Neural cell (in vitro differentiated cells): ENCODE results near the gene RGS14. TPM values are rescaled to one million over a fixed set of nuclear protein-coding genes. Genes with fewer than 3 reads are reported as not detected.

Experiments
- H2AFZ ChIP-seq: fragments of 200-600, 300-800 bp; sonication (generic), shearing (Covaris generic); 2 replicates; pipeline ENCODE4 v1.6.0; 2014; ENCODE audit warnings: low read depth, mild to moderate bottlenecking, antibody characterized with exemption, low read length, moderate library complexity
- H3F3A ChIP-seq: fragments of 200-600 bp; shearing (Covaris generic); 2 replicates; pipeline ENCODE4 v1.6.1; 2016; ENCODE audit warnings: mild to moderate bottlenecking, moderate library complexity, mixed read lengths, antibody characterized with exemption, low read length; ENCODE audit not compliant: insufficient read depth, poor library complexity, severe bottlenecking
- H3K27ac ChIP-seq: fragments of 200-600, 300-800 bp; sonication (generic), shearing (Covaris generic); 2 replicates; pipeline ENCODE4 v1.5.1; 2014; ENCODE audit warnings: mild to moderate bottlenecking, low read length, moderate library complexity
- H3K27me3 ChIP-seq: fragments of 300-800, 200-600 bp; sonication (generic), shearing (Covaris generic); 2 replicates; pipeline ENCODE4 v1.6.0; 2014; ENCODE audit warnings: mild to moderate bottlenecking, low read depth, low read length, moderate library complexity; ENCODE audit not compliant: insufficient read depth
- H3K36me3 ChIP-seq: fragments of 300-800, 200-600 bp; sonication (generic), shearing (Covaris generic); 2 replicates; pipeline ENCODE4 v1.5.1; 2014; ENCODE audit warnings: mild to moderate bottlenecking, antibody characterized with exemption, low read length, moderate library complexity; ENCODE audit not compliant: insufficient read depth
- H3K4me2 ChIP-seq: fragments of 300-800, 200-600 bp; sonication (generic), shearing (Covaris generic); 2 replicates; pipeline ENCODE4 v1.6.0; 2014; ENCODE audit warnings: mild to moderate bottlenecking, low read length
- H3K4me3 ChIP-seq: fragments of 300-800, 200-600 bp; sonication (generic), shearing (Covaris generic); 2 replicates; pipeline ENCODE4 v1.5.1; 2014; ENCODE audit warnings: mild to moderate bottlenecking, low read length, moderate library complexity
- H3K79me2 ChIP-seq: fragments of 200-600 bp; shearing (Covaris generic); replicated peaks from 2 replicates; pipeline ENCODE4 v1.6.0; 2014; ENCODE audit warnings: mild to moderate bottlenecking, low read length, moderate library complexity; ENCODE audit not compliant: insufficient read depth
- H3K9ac ChIP-seq: fragments of 300-800, 200-600 bp; sonication (generic), shearing (Covaris generic); 2 replicates; pipeline ENCODE4 v1.6.1; 2016; ENCODE audit warnings: mild to moderate bottlenecking, low read length, mixed read lengths
- H3K9me2 ChIP-seq: fragments of 200-600 bp; shearing (Covaris generic); 2 replicates; pipeline ENCODE4 v1.6.1; 2016; ENCODE audit warnings: mild to moderate bottlenecking, low read length, mixed read lengths; ENCODE audit not compliant: insufficient read depth
- H3K9me3 ChIP-seq: fragments of 200-600, 300-800 bp; sonication (generic), shearing (Covaris generic); 2 replicates; pipeline ENCODE4 v1.6.1; 2016; ENCODE audit warnings: mild to moderate bottlenecking, mixed run types, low read length, moderate library complexity, mixed read lengths
- H4K20me1 ChIP-seq: fragments of 200-600 bp; shearing (Covaris generic); 2 replicates; pipeline ENCODE4 v1.6.1; 2016; ENCODE audit warnings: mild to moderate bottlenecking, mixed run types; ENCODE audit not compliant: insufficient read depth
- CTCF ChIP-seq: fragments of 450-650 bp; IDR thresholded peaks from 2 replicates; pipeline ENCODE4 v1.5.1; 2014; ENCODE audit warnings: antibody characterized with exemption, mild to moderate bottlenecking, moderate library complexity; ENCODE audit not compliant: poor library complexity, severe bottlenecking
- EP300 ChIP-seq: fragments of 450-650 bp; conservative IDR thresholded peaks from 2 replicates; pipeline ENCODE4 v1.6.1; 2014; ENCODE audit warnings: antibody characterized with exemption, mild to moderate bottlenecking, moderate library complexity; ENCODE audit not compliant: poor library complexity, severe bottlenecking
- EZH2 ChIP-seq: fragments of 200-600, 300-800 bp; shearing (Covaris generic), sonication (generic); IDR thresholded peaks from 2 replicates; pipeline ENCODE4 v1.6.1; 2014; ENCODE audit warnings: antibody characterized with exemption, low read length, borderline replicate concordance, mild to moderate bottlenecking; ENCODE audit not compliant: insufficient read depth, poor library complexity, severe bottlenecking
- MXI1 ChIP-seq: fragments of 450-650 bp; conservative IDR thresholded peaks from 2 replicates; pipeline ENCODE4 v1.6.1; 2014; ENCODE audit warnings: antibody characterized with exemption, mild to moderate bottlenecking; ENCODE audit not compliant: poor library complexity, severe bottlenecking
- POLR2AphosphoS5 ChIP-seq: IDR thresholded peaks from 2 replicates; pipeline ENCODE4 v1.6.1; 2012
- RAD21 ChIP-seq: fragments of 450-650 bp; conservative IDR thresholded peaks from 2 replicates; pipeline ENCODE4 v1.6.1; 2014; ENCODE audit warnings: antibody characterized with exemption, mild to moderate bottlenecking, moderate library complexity
- REST ChIP-seq: IDR thresholded peaks from 2 replicates; pipeline ENCODE4 v1.6.1; 2012; ENCODE audit warnings: borderline replicate concordance
- SMC3 ChIP-seq: fragments of 450-650 bp; conservative IDR thresholded peaks from 2 replicates; pipeline ENCODE4 v1.6.1; 2014; ENCODE audit warnings: antibody characterized with exemption, mild to moderate bottlenecking, moderate library complexity; ENCODE audit not compliant: poor library complexity
- TAF1 ChIP-seq: IDR thresholded peaks from 2 replicates; pipeline ENCODE4 v1.6.1; 2012; ENCODE audit warnings: low read depth
- polyA plus RNA-seq: library from polyadenylated mRNA; depleted of rRNA; stranded (reverse); fragments of >200 nt; gene quantifications from 2 replicates; pipeline ENCODE4 v1.2.3, GENCODE V29; 2014

The RGS14 gene
- polyA plus RNA-seq, 1 donor from 2014 or later: 32.3 TPM

- Histone ChIP-seq H4K20me1 (no peaks in the 10 kb centered on the region), H3F3A (no peaks in the 10 kb centered on the region), H2AFZ (no peak overlapping the region), H3K4me2 (no peak overlapping the region), H3K9ac (no peak overlapping the region), H3K27ac (no peak overlapping the region), H3K9me2 (no peaks in the 10 kb centered on the region), H3K36me3 (no peaks in the 10 kb centered on the region), H3K4me3 (no peak overlapping the region), H3K9me3 (no peaks in the 10 kb centered on the region), H3K27me3 (no peaks in the 10 kb centered on the region), H3K79me2 (no peaks in the 10 kb centered on the region)
- TF ChIP-seq POLR2AphosphoS5: no peak
- no peak for TF ChIP-seq EP300
- TF ChIP-seq SMC3: no peak
- TF ChIP-seq REST: no peak
- no peak for TF ChIP-seq RAD21
- TF ChIP-seq MXI1: no peak
- TF ChIP-seq CTCF: no peak
- no peak for TF ChIP-seq TAF1
- no peak for TF ChIP-seq EZH2
These were observed 23.6 kb upstream of the RGS14 start for GRCh38 chr5:177334155-177334551.

DNA sequence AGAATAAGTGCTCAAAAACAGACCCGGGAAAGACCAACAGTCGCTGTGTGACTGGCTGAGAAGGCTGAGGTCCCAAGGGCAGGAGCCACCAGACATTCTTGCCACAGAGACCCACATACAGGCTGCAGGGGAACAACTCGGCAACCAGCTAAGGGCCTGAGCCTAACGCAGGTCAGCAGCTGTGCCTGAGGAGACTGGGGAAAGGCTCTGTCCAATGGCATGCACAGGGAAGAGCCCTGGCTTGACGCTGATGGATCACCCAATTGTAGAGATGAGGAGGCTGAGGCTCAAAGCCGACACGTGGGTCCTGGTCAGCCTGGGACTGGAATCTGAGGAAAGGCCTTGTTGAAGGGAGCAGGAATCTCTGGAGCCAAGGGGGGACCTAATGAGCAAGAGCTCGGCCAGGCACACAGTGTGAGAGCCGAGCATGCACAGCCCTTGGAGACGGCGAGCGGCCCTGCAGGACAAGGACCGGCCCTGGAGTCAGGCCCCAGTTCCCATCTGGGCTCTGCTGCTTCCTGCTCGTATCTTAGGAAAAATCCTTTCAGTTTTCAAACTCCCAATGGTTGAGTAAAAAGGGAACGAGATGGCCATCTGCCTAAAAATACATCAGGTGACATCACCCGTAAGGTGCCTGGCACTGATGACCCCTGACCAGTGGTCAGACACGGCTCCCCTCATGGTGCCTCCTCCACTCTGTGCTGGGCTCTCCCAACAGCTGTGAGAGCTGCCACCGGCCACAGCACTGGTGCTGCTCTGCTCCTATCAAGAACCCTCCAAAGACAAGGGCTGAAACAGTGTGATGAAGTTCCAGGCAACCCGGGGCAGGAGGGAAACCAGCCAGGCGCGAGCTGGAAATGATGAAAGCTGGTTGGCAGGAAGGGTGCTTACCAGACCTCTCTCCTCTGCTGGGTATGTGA lies 22.7 kb upstream of the RGS14 start:
- Histone ChIP-seq H3K9me2 (no peaks in the 10 kb centered on the region), H3K27ac (no peak overlapping the region), H4K20me1 (no peaks in the 10 kb centered on the region), H3K4me2 (no peak overlapping the region), H3K27me3 (no peaks in the 10 kb centered on the region), H3K4me3 (no peak overlapping the region), H2AFZ (no peak overlapping the region), H3F3A (no peaks in the 10 kb centered on the region), H3K36me3 (no peaks in the 10 kb centered on the region), H3K9me3 (no peaks in the 10 kb centered on the region), H3K9ac (no peak overlapping the region), H3K79me2 (peaks cover 3% of the 10 kb centered on the region)
- TF ChIP-seq TAF1 (no peak), MXI1 (no peak), SMC3 (no peak), EP300 (no peak), REST (no peak), EZH2 (no peak), POLR2AphosphoS5 (no peak), RAD21 (no peak), CTCF (no peak)
